GM12874 (cell line): ENCODE results near the gene ADAM15.

Source experiments
- TF ChIP-seq, protein P1 (sequence below): IDR thresholded peaks from 2 replicates; pipeline ENCODE4 v1.5.1; 2011; ENCODE audit warnings: low read depth, mild to moderate bottlenecking, control low read depth, low read length, moderate library complexity; ENCODE audit not compliant: insufficient read depth

ADAM15 gene

GRCh38 chr1:155014709-155015508, 36.2 kb upstream of the ADAM15 start:
- TF ChIP-seq, protein P1, sequence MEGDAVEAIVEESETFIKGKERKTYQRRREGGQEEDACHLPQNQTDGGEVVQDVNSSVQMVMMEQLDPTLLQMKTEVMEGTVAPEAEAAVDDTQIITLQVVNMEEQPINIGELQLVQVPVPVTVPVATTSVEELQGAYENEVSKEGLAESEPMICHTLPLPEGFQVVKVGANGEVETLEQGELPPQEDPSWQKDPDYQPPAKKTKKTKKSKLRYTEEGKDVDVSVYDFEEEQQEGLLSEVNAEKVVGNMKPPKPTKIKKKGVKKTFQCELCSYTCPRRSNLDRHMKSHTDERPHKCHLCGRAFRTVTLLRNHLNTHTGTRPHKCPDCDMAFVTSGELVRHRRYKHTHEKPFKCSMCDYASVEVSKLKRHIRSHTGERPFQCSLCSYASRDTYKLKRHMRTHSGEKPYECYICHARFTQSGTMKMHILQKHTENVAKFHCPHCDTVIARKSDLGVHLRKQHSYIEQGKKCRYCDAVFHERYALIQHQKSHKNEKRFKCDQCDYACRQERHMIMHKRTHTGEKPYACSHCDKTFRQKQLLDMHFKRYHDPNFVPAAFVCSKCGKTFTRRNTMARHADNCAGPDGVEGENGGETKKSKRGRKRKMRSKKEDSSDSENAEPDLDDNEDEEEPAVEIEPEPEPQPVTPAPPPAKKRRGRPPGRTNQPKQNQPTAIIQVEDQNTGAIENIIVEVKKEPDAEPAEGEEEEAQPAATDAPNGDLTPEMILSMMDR, result no peak

DNA sequence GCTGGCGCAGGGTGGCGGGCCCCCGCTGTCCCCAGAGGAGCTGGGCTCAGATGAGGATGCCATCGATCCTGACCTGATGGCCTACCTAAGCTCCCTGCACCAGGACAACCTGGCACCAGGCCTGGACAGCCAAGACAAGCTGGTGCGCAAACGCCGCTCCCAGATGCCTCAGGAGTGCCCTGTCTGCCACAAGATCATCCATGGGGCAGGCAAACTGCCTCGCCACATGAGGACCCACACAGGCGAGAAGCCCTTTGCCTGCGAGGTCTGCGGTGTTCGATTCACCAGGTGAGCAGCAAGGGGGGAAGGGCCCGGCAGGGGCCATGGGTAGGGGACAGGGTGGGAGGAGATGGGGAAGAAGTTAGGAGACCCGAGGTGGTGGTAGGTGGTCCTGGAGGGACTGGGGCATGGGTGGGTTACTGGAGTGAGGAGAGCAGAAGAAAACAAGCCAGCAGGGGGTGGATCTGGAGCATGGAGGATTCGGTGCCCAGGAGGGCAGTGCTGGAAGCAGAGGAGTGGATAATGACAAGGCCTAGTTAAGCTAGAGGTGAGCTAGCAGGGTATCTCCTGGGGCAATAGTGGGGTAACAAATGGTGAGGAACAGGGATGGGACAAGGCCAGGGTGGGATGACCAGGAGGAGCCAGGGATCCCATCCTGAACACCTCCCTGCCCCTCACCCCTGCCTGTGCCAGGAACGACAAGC, 35.4 kb upstream of the ADAM15 start:
- TF ChIP-seq, protein P1, result no peak

GRCh38 chr1:155016231-155016831, 34.8 kb upstream of the ADAM15 start:
- TF ChIP-seq, protein P1, result no peak

DNA sequence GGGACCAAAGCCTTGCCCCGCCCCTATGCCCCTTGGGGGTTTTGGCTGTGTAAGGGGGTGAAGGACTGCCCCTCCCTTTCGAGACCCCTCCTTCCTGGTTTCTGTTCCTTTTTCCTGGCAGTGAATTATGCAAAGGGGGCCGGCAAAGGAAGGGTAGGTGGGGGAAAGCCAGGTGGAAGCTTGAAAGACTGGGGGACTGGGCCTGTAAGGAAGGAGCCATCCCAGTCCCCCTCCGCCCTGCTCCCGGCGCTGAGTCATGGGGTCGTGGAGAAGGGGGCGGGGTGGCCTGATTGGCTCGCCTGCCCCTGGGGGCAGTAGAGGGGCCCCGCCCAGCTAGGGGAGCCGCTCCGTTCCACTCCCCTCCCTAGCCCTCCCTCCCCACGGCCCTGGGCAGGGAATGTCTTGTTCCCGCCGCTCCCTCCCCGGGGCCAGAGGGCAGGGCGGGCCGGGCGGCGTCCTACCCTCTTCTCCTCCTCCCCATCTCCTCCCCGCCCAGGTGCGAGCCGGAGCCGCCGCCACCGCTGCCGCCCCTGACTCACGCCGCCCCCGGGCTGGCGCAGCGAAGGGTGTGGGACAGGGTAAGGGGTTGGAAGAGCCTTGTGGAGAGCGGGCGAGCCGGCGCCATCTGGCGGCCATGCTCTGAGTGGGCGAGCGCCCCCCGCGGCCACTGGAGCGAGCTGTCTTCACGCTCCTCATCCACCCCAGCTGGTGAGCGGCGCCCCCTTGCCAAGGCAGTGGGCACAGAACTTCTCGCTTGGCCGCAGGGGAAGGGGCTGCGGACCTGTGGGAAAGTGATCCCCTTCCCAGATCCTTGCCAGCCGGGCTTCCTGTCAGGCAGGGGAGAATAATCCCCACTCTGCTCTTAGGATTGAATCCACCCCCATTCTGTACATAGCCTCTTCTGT, 33.8 kb upstream of the ADAM15 start:
- TF ChIP-seq, protein P1, result peak; percentile 100

- TF ChIP-seq, protein P1, result no peak
Measured at GRCh38 chr1:155017946-155018316, 33.2 kb upstream of the ADAM15 start.

DNA sequence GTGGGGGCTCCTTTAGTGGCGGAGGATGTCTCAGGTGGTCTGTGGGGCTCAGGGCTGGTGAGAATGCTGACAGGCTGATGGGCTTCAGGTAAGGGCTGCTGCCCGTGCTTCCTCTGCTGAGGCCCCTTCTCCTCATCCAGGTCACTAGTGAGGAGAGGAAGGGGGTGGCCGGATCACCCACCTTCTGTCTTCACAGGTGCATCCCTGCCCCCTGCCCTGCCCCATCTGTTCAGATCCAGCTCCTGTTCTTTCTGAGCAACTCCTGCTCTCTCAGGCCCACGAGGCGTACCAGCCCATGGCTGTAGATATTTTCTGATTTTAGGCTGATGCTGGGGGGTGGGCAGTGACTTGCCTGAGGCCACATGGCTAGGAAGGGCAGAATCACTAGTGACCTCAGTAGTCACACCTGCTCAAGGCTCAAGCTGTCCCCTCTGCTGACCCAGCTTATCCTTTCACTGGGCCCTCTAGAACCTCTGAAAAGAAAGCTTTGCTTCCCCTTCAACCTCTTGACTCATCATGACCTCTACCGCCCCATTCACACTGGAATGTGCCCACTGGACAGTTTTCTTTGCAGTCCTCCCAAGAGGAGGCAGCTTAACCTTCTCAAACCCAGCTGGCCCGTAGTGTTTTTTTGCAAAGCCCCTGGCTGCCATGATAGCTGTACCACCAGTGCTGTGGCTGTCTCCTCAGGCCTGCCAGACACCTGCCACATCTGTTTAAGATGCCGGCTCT, 32.3 kb upstream of the ADAM15 start:
- TF ChIP-seq, protein P1, result no peak
